GM12878 (cell line): ENCODE results near the gene PCDH1. TPM values are rescaled to one million over a fixed set of nuclear protein-coding genes. Genes with fewer than 3 reads are reported as not detected.

Experiments
- ATAC-seq: fragments of 200-7000 bp; cut with Tn5 transposase; 3 replicates; pipeline ENCODE4 v1.9.1; 2020; ENCODE audit warnings: mild to moderate bottlenecking, moderate library complexity
- BruUV-seq: library from RNA; stranded (reverse); fragments of 400-500 nt; replicated peaks from 2 replicates; lab custom pipeline; 2021; lab: Mats Ljungman, UMichigan
- CTCF ChIA-PET: fragments of 300-600 bp; sonication (Branson Sonifier 250); formaldehyde crosslinking; extraction: SDS; loops from one replicate; lab custom pipeline; 2021; ENCODE audit warnings: inconsistent platforms; lab: Yijun Ruan, JAX
- POLR2A ChIA-PET: fragments of 350-600 bp; formaldehyde crosslinking; extraction: SDS; loops from one replicate; lab custom pipeline; 2021; ENCODE audit warnings: inconsistent platforms; lab: Charles Lee
- RAD21 ChIA-PET: fragments of 300-600 bp; sonication (Branson Sonifier 250); formaldehyde crosslinking; loops from one replicate; lab custom pipeline; 2023; ENCODE audit warnings: antibody characterized with exemption; ENCODE audit not compliant: unreplicated experiment; lab: Charles Lee
- SMC1A ChIA-PET: fragments of 300-600 bp; sonication (Branson Sonifier 250); formaldehyde crosslinking; loops from one replicate; lab custom pipeline; 2023; ENCODE audit not compliant: unreplicated experiment, uncharacterized antibody; lab: Charles Lee
- DNase-seq: peaks from one replicate; pipeline ENCODE4 v3.0.0-alpha.2; 2011; ENCODE audit warnings: low read depth, low spot score
- FAIRE-seq: peaks from 3 replicates; lab custom pipeline; 2011; peaks lifted over from hg19 to GRCh38; lab: Jason Lieb, UNC
- H2AFZ ChIP-seq: 2 replicates; pipeline ENCODE4 v1.6.0; 2011; ENCODE audit warnings: low read depth, low read length, control low read depth; ENCODE audit not compliant: control insufficient read depth
- H3K27ac ChIP-seq: 2 replicates; pipeline ENCODE4 v1.5.1; 2011; ENCODE audit warnings: control low read depth; ENCODE audit not compliant: control insufficient read depth, insufficient read depth
- H3K27me3 ChIP-seq, 2 experiments: replicated peaks in 1 of 2; 2 replicates each; pipeline versions ENCODE4 v1.6.0 to v1.6.1; 2011; ENCODE audit warnings: low read length in 1 of 2; ENCODE audit not compliant: control insufficient read depth in 2 of 2, insufficient read depth in 2 of 2
- H3K36me3 ChIP-seq, 2 experiments: 2 replicates each; pipeline ENCODE4 v1.5.1; 2011; ENCODE audit warnings: low read length in 1 of 2; ENCODE audit not compliant: control insufficient read depth in 2 of 2, insufficient read depth in 2 of 2
- H3K4me1 ChIP-seq: 2 replicates; pipeline ENCODE4 v1.6.1; 2011; ENCODE audit warnings: mild to moderate bottlenecking, low read length, moderate library complexity, mixed read lengths; ENCODE audit not compliant: control insufficient read depth, insufficient read depth
- H3K4me2 ChIP-seq: 2 replicates; pipeline ENCODE4 v1.6.0; 2011; ENCODE audit warnings: control low read depth; ENCODE audit not compliant: control insufficient read depth, insufficient read depth
- H3K4me3 ChIP-seq: fragments of 200-600 bp; sonication (generic); 2 replicates; pipeline ENCODE4 v1.5.1; 2016
- H3K79me2 ChIP-seq: 2 replicates; pipeline ENCODE4 v1.6.0; 2011; ENCODE audit warnings: low read length; ENCODE audit not compliant: control insufficient read depth, insufficient read depth
- H3K9ac ChIP-seq: 2 replicates; pipeline ENCODE4 v1.8.0; 2011; ENCODE audit warnings: low read length, control low read depth, mixed read lengths; ENCODE audit not compliant: control insufficient read depth, insufficient read depth
- H3K9me3 ChIP-seq: replicated peaks from 3 replicates; pipeline ENCODE4 v1.5.1; 2011; ENCODE audit warnings: mild to moderate bottlenecking, low read length; ENCODE audit not compliant: control insufficient read depth, insufficient read depth
- H4K20me1 ChIP-seq: 2 replicates; pipeline ENCODE4 v1.6.0; 2011; ENCODE audit not compliant: control insufficient read depth, insufficient read depth
- ATF2 ChIP-seq: IDR thresholded peaks from 2 replicates; pipeline ENCODE4 v1.6.1; 2012; ENCODE audit warnings: low read length, inconsistent platforms
- CBFB ChIP-seq: IDR thresholded peaks from 2 replicates; pipeline ENCODE4 v1.6.1; 2016; ENCODE audit warnings: antibody characterized with exemption, low read depth
- CREM ChIP-seq: IDR thresholded peaks from 2 replicates; pipeline ENCODE4 v1.6.1; 2014; ENCODE audit warnings: antibody characterized with exemption, low read depth
- EGR1 ChIP-seq, 2 experiments: IDR thresholded peaks; 1 replicate in 1 of 2; 2 replicates in 1 of 2; pipeline ENCODE4 v1.6.1; 2011 to 2012; ENCODE audit warnings: low read depth in 2 of 2, low read length in 2 of 2, borderline replicate concordance in 1 of 2, mild to moderate bottlenecking in 1 of 2, moderate library complexity in 1 of 2
- EZH2 ChIP-seq: IDR thresholded peaks from 2 replicates; pipeline ENCODE4 v1.6.1; 2012; ENCODE audit warnings: low read depth, mild to moderate bottlenecking, control low read depth, inconsistent platforms, low read length, borderline replicate concordance; ENCODE audit not compliant: control insufficient read depth
- HSF1 ChIP-seq: fragments of 150-350 bp; IDR thresholded peaks from 2 replicates; pipeline ENCODE4 v1.6.1; 2014; ENCODE audit warnings: mild to moderate bottlenecking, low read depth, low read length
- IKZF1 ChIP-seq: fragments of 450-650 bp; conservative IDR thresholded peaks from 2 replicates; pipeline ENCODE4 v1.6.1; 2017; ENCODE audit warnings: antibody characterized with exemption, mild to moderate bottlenecking
- NBN ChIP-seq: fragments of 450-650 bp; IDR thresholded peaks from 2 replicates; pipeline ENCODE4 v1.6.1; 2016
- NFXL1 ChIP-seq: fragments of 450-650 bp; IDR thresholded peaks from 2 replicates; pipeline ENCODE4 v1.6.1; 2017; ENCODE audit warnings: antibody characterized with exemption, mild to moderate bottlenecking, borderline replicate concordance
- NR2F1 ChIP-seq: fragments of 450-650 bp; conservative IDR thresholded peaks from 2 replicates; pipeline ENCODE4 v1.6.1; 2017; ENCODE audit warnings: mild to moderate bottlenecking
- NRF1 ChIP-seq: conservative IDR thresholded peaks from 2 replicates; pipeline ENCODE4 v1.6.1; 2011; ENCODE audit warnings: mild to moderate bottlenecking, low read depth, low read length, improper control_type of control experiment
- STAT1 ChIP-seq: fragments of 450-650 bp; conservative IDR thresholded peaks from 2 replicates; pipeline ENCODE4 v1.6.1; 2014; ENCODE audit warnings: antibody characterized with exemption, mild to moderate bottlenecking
- TAF1 ChIP-seq: IDR thresholded peaks from 2 replicates; pipeline ENCODE4 v1.6.1; 2011; ENCODE audit warnings: mild to moderate bottlenecking, low read depth, low read length, borderline replicate concordance
- ZNF207 ChIP-seq: fragments of 450-650 bp; IDR thresholded peaks from 2 replicates; pipeline ENCODE4 v1.6.1; 2014; ENCODE audit warnings: antibody characterized with exemption, mild to moderate bottlenecking, borderline replicate concordance
- WGBS: methylation state at CpG from one replicate; pipeline ENCODE4 v1.1.6; 2016; ENCODE audit warnings: low lambda C conversion rate; ENCODE audit not compliant: insufficient replicate concordance, insufficient coverage; ENCODE audit errors: missing lambda C conversion rate; 5-methylcytosine and 5-hydroxymethylcytosine counted together
- in situ Hi-C: fragments of 300-500 bp; cut with MboI; formaldehyde crosslinking; loops from 9 replicates; pipeline ENCODE4 v1.14.3; 2018; ENCODE audit warnings: mixed read lengths
- intact Hi-C: fragments of 100-400 bp; cut with micrococcal nuclease; formaldehyde crosslinking; loops from one replicate; pipeline ENCODE4 v1.14.2; 2022; ENCODE audit not compliant: unreplicated experiment
- polyA plus RNA-seq, 11 experiments: library from polyadenylated mRNA; depleted of rRNA in 4 of 11; unstranded in 6 of 11; stranded (reverse) in 5 of 11; fragments of >200 nt; fragmentation: Nextera tagmentation in 4 of 11; fragmentation: Illumina TruSeq in 1 of 11; extraction: Ambion mirVana in 4 of 11; extraction: Trizol in 1 of 11; gene quantifications; 1 replicate in 1 of 11; 2 replicates in 10 of 11; pipeline versions ENCODE4 v1.2.1 to v1.2.3, GENCODE V29; 2011 to 2016; ENCODE audit warnings: inconsistent platforms in 2 of 11, missing spikeins in 2 of 11, low read depth in 1 of 11
- total RNA-seq, 4 experiments: library from RNA; depleted of rRNA in 3 of 4; stranded (reverse); fragments of >200 nt in 3 of 4; fragmentation: Illumina TruSeq in 1 of 4; extraction: Trizol in 1 of 4; gene quantifications; 2 replicates each; pipeline versions ENCODE4 v1.2.1 to v1.2.3, GENCODE V29; 2013 to 2021
- TF ChIP-seq, protein P1 (sequence below): fragments of 450-650 bp; IDR thresholded peaks from 2 replicates; pipeline ENCODE4 v1.6.1; 2017; ENCODE audit warnings: mild to moderate bottlenecking, moderate library complexity

PCDH1 gene
- total and polyA plus RNA-seq, 10 of the 15 experiments (the other 5 are each of a cell fraction or from before 2014, with no cell fraction given), result 0.07 to 0.36 (median 0.16) TPM; not detected in 7

DNA sequence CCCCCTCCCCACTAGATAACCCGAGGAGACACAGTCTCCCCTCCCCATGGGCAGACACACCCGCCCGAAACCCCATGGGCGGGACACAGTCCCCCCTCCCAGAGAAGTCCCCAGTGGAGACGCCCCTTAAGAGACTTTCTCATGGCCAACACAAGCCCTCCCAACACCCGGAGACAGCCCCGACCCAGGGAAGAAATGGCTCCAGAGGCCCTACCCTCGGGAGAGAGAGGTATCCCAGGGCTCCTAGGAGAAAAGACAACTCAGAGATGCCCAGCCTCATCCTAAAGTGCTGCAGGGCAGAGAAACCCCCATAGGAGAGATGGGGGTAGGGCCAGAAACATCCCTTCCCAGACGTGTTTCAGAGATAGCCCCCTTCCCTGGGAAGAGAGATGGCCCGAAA is 27.4 kb downstream of the PCDH1 start:
- BruUV-seq, result no TSS peak
- intact Hi-C loops (no loop called here), in situ Hi-C loops (no loop called here)
- H3K9ac ChIP-seq, result no peak overlapping the region
- no peaks in the 10 kb centered on the region; the same call in 2 of the 3 replicates for H3K9me3 ChIP-seq
- ChIA-PET POLR2A (interaction anchor here (0.9 kb wide), 1 partner anchor 119 kb away, joined by 3 read pairs; no protein-coding TSS in a partner anchor), CTCF (interaction anchor here (0.7 to 1.1 kb wide), 2 partner anchors 14 to 110 kb away, joined by 3 to 6 read pairs; no protein-coding TSS in a partner anchor), RAD21 (no interaction called here), SMC1A (interaction anchor here (1.1 to 1.3 kb wide), 2 partner anchors 31 to 109 kb away, joined by 3 read pairs; no protein-coding TSS in a partner anchor)
- no peak for TF ChIP-seq ZNF207
- no peak for TF ChIP-seq EZH2
- no peak for TF ChIP-seq TAF1
- TF ChIP-seq CREM, result no peak
- no peak for TF ChIP-seq IKZF1
- TF ChIP-seq CBFB, result no peak
- TF ChIP-seq NBN, result no peak
- TF ChIP-seq ATF2, result no peak
- no peak for TF ChIP-seq STAT1
- TF ChIP-seq NRF1, result no peak
- no peak for TF ChIP-seq NFXL1
- TF ChIP-seq, protein P1, sequence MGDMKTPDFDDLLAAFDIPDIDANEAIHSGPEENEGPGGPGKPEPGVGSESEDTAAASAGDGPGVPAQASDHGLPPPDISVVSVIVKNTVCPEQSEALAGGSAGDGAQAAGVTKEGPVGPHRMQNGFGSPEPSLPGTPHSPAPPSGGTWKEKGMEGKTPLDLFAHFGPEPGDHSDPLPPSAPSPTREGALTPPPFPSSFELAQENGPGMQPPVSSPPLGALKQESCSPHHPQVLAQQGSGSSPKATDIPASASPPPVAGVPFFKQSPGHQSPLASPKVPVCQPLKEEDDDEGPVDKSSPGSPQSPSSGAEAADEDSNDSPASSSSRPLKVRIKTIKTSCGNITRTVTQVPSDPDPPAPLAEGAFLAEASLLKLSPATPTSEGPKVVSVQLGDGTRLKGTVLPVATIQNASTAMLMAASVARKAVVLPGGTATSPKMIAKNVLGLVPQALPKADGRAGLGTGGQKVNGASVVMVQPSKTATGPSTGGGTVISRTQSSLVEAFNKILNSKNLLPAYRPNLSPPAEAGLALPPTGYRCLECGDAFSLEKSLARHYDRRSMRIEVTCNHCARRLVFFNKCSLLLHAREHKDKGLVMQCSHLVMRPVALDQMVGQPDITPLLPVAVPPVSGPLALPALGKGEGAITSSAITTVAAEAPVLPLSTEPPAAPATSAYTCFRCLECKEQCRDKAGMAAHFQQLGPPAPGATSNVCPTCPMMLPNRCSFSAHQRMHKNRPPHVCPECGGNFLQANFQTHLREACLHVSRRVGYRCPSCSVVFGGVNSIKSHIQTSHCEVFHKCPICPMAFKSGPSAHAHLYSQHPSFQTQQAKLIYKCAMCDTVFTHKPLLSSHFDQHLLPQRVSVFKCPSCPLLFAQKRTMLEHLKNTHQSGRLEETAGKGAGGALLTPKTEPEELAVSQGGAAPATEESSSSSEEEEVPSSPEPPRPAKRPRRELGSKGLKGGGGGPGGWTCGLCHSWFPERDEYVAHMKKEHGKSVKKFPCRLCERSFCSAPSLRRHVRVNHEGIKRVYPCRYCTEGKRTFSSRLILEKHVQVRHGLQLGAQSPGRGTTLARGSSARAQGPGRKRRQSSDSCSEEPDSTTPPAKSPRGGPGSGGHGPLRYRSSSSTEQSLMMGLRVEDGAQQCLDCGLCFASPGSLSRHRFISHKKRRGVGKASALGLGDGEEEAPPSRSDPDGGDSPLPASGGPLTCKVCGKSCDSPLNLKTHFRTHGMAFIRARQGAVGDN, result no peak
- TF ChIP-seq EGR1 (IDR thresholded peaks at IDR 0.05; ENCODE audit: borderline replicate concordance in 1 of 2, low read depth in 2 of 2, low read length in 2 of 2), result no peak
- no peak for TF ChIP-seq NR2F1
- no peak for TF ChIP-seq HSF1
- no peaks in the 10 kb centered on the region for H3K36me3 ChIP-seq
- no peak overlapping the region for H2AFZ ChIP-seq
- H3K4me3 ChIP-seq, result no peak overlapping the region
- H4K20me1 ChIP-seq, result no peaks in the 10 kb centered on the region
- H3K4me1 ChIP-seq, result peaks cover 8% of the 10 kb centered on the region
- no peak overlapping the region for H3K4me2 ChIP-seq
- no peak overlapping the region for H3K27ac ChIP-seq
- no peaks in the 10 kb centered on the region for H3K79me2 ChIP-seq
- no peaks in the 10 kb centered on the region for H3K27me3 ChIP-seq
- no peak for DNase-seq
- 24% methylated on average over 7 of the region's 10 CpGs for WGBS
- FAIRE-seq, result no peak
- ATAC-seq, result no peak
